ENCODE measurements around the gene KIF3C.

GRCh38 chr2:26008095-26008494 lies 25.8 kb upstream of the KIF3C start:
- TF ChIP-seq, protein P1, sequence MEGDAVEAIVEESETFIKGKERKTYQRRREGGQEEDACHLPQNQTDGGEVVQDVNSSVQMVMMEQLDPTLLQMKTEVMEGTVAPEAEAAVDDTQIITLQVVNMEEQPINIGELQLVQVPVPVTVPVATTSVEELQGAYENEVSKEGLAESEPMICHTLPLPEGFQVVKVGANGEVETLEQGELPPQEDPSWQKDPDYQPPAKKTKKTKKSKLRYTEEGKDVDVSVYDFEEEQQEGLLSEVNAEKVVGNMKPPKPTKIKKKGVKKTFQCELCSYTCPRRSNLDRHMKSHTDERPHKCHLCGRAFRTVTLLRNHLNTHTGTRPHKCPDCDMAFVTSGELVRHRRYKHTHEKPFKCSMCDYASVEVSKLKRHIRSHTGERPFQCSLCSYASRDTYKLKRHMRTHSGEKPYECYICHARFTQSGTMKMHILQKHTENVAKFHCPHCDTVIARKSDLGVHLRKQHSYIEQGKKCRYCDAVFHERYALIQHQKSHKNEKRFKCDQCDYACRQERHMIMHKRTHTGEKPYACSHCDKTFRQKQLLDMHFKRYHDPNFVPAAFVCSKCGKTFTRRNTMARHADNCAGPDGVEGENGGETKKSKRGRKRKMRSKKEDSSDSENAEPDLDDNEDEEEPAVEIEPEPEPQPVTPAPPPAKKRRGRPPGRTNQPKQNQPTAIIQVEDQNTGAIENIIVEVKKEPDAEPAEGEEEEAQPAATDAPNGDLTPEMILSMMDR (conservative IDR thresholded peaks at IDR 0.05; ENCODE audit: low read depth, low read length), result no peak
- no peak for TF ChIP-seq EZH2 (IDR thresholded peaks at IDR 0.05; ENCODE audit: borderline replicate concordance, low read depth, low read length, poor library complexity, severe bottlenecking)
